Effector memory CD4-positive, alpha-beta T cell (primary cell): ENCODE measurements around the gene PLS1.

Source experiments
- DNase-seq, 3 donors: peaks; one replicate each; pipeline ENCODE4 v3.0.0-alpha.2; 2020
- H3K27ac ChIP-seq: 2 replicates; pipeline ENCODE4 v1.7.0; 2013; ENCODE audit warnings: mild to moderate bottlenecking, low read length, moderate library complexity; ENCODE audit not compliant: insufficient read depth, poor library complexity, severe bottlenecking
- H3K27me3 ChIP-seq: replicated peaks from 2 replicates; pipeline ENCODE4 v1.7.0; 2013; ENCODE audit warnings: mild to moderate bottlenecking, low read length; ENCODE audit not compliant: insufficient read depth, control insufficient read depth, poor library complexity, severe bottlenecking
- H3K36me3 ChIP-seq: 2 replicates; pipeline ENCODE4 v1.7.0; 2013; ENCODE audit warnings: mild to moderate bottlenecking, low read length, moderate library complexity; ENCODE audit not compliant: control insufficient read depth, insufficient read depth
- H3K4me1 ChIP-seq: 2 replicates; pipeline ENCODE4 v1.7.0; 2013; ENCODE audit warnings: low read length, mild to moderate bottlenecking; ENCODE audit not compliant: control insufficient read depth, insufficient read depth, poor library complexity, severe bottlenecking
- H3K4me3 ChIP-seq: 2 replicates; pipeline ENCODE4 v1.7.0; 2013; ENCODE audit warnings: low read length, low read depth, mild to moderate bottlenecking; ENCODE audit not compliant: insufficient read depth, poor library complexity, severe bottlenecking
- H3K9me3 ChIP-seq: 2 replicates; pipeline ENCODE4 v1.7.0; 2013; ENCODE audit warnings: mild to moderate bottlenecking, low read length, moderate library complexity; ENCODE audit not compliant: control insufficient read depth

The PLS1 gene

GRCh38 chr3:142611206-142611605 lies 15.0 kb downstream of the PLS1 start:
- Histone ChIP-seq H3K4me3 (no peak overlapping the region), H3K9me3 (no peaks in the 10 kb centered on the region), H3K36me3 (no peaks in the 10 kb centered on the region), H3K4me1 (no peaks in the 10 kb centered on the region), H3K27ac (no peak overlapping the region), H3K27me3 (no peaks in the 10 kb centered on the region)
- DNase-seq = no peak

- no peaks in the 10 kb centered on the region for H3K27me3 ChIP-seq
- H3K27ac ChIP-seq = no peak overlapping the region
- no peak for DNase-seq
- H3K9me3 ChIP-seq = no peaks in the 10 kb centered on the region
- H3K4me3 ChIP-seq = no peak overlapping the region
- H3K36me3 ChIP-seq = no peaks in the 10 kb centered on the region
- no peaks in the 10 kb centered on the region for H3K4me1 ChIP-seq
Measured at GRCh38 chr3:142613491-142613890, 17.3 kb downstream of the PLS1 start.

- Histone ChIP-seq H3K4me1 (no peaks in the 10 kb centered on the region), H3K27ac (no peak overlapping the region), H3K4me3 (no peak overlapping the region), H3K36me3 (no peaks in the 10 kb centered on the region), H3K9me3 (no peaks in the 10 kb centered on the region), H3K27me3 (no peaks in the 10 kb centered on the region)
- no peak for DNase-seq
Measured at GRCh38 chr3:142614059-142614626, 17.9 kb downstream of the PLS1 start.

GRCh38 chr3:142615171-142615570 lies 19.0 kb downstream of the PLS1 start:
- Histone ChIP-seq H3K36me3 (no peaks in the 10 kb centered on the region), H3K4me3 (no peak overlapping the region), H3K27ac (no peak overlapping the region), H3K4me1 (no peaks in the 10 kb centered on the region), H3K9me3 (no peaks in the 10 kb centered on the region), H3K27me3 (no peaks in the 10 kb centered on the region)
- DNase-seq = no peak

GRCh38 chr3:142618917-142619461 lies 22.8 kb downstream of the PLS1 start:
- H3K27ac ChIP-seq = no peak overlapping the region
- no peaks in the 10 kb centered on the region for H3K9me3 ChIP-seq
- no peak for DNase-seq
- no peak overlapping the region for H3K4me3 ChIP-seq
- H3K27me3 ChIP-seq = no peaks in the 10 kb centered on the region
- no peaks in the 10 kb centered on the region for H3K4me1 ChIP-seq
- H3K36me3 ChIP-seq = no peaks in the 10 kb centered on the region

- no peak overlapping the region for H3K4me3 ChIP-seq
Measured at GRCh38 chr3:142622405-142622804, 26.2 kb downstream of the PLS1 start.

GRCh38 chr3:142623194-142623593 lies 27.0 kb downstream of the PLS1 start:
- Histone ChIP-seq H3K36me3 (no peaks in the 10 kb centered on the region), H3K27ac (no peak overlapping the region), H3K27me3 (no peaks in the 10 kb centered on the region), H3K4me1 (no peaks in the 10 kb centered on the region), H3K4me3 (no peak overlapping the region), H3K9me3 (no peaks in the 10 kb centered on the region)
- no peak for DNase-seq

More at GRCh38 chr3:142622405-142622804, 26.2 kb downstream of the PLS1 start:
- Histone ChIP-seq H3K4me1 (no peaks in the 10 kb centered on the region), H3K27me3 (no peaks in the 10 kb centered on the region), H3K9me3 (no peaks in the 10 kb centered on the region), H3K36me3 (no peaks in the 10 kb centered on the region), H3K27ac (no peak overlapping the region)
- no peak for DNase-seq

GRCh38 chr3:142624341-142625152 lies 28.4 kb downstream of the PLS1 start:
- no peak for DNase-seq
- H3K4me1 ChIP-seq = no peaks in the 10 kb centered on the region
- H3K36me3 ChIP-seq = no peaks in the 10 kb centered on the region
- H3K4me3 ChIP-seq = no peak overlapping the region
- H3K27me3 ChIP-seq = no peaks in the 10 kb centered on the region
- no peaks in the 10 kb centered on the region for H3K9me3 ChIP-seq
- no peak overlapping the region for H3K27ac ChIP-seq

GRCh38 chr3:142625153-142625440 lies 28.9 kb downstream of the PLS1 start:
- DNase-seq = no peak
- Histone ChIP-seq H3K27me3 (no peaks in the 10 kb centered on the region), H3K27ac (no peak overlapping the region), H3K9me3 (no peaks in the 10 kb centered on the region), H3K4me3 (no peak overlapping the region), H3K4me1 (no peaks in the 10 kb centered on the region), H3K36me3 (no peaks in the 10 kb centered on the region)

- Histone ChIP-seq H3K4me1 (no peaks in the 10 kb centered on the region), H3K27me3 (no peaks in the 10 kb centered on the region), H3K4me3 (no peak overlapping the region), H3K36me3 (no peaks in the 10 kb centered on the region), H3K27ac (no peak overlapping the region), H3K9me3 (no peaks in the 10 kb centered on the region)
- DNase-seq = no peak
Measured at GRCh38 chr3:142626971-142627370, 30.8 kb downstream of the PLS1 start.
